Osteoblast (primary cell): ENCODE data around the gene FHIT. TPM values are rescaled to one million over a fixed set of nuclear protein-coding genes. Genes with fewer than 3 reads are reported as not detected.

ENCODE experiments used
- DNase-seq: peaks from one replicate; pipeline ENCODE4 v3.0.0; 2011; ENCODE audit warnings: low spot score, mixed read lengths; ENCODE audit not compliant: insufficient read length; ENCODE audit errors: missing footprints
- H2AFZ ChIP-seq: 2 replicates; pipeline ENCODE4 v1.6.0; 2011; ENCODE audit warnings: mild to moderate bottlenecking, low read length
- H3K27ac ChIP-seq: 2 replicates; pipeline ENCODE4 v1.5.1; 2011; ENCODE audit warnings: mild to moderate bottlenecking, low read depth, low read length, moderate library complexity
- H3K27me3 ChIP-seq: 2 replicates; pipeline ENCODE4 v1.6.0; 2012; ENCODE audit warnings: mild to moderate bottlenecking, control low read depth, inconsistent platforms, low read length, moderate library complexity; ENCODE audit not compliant: insufficient read depth
- H3K36me3 ChIP-seq: 2 replicates; pipeline ENCODE4 v1.5.1; 2011; ENCODE audit warnings: mild to moderate bottlenecking, low read length, control low read depth, moderate library complexity; ENCODE audit not compliant: insufficient read depth
- H3K4me1 ChIP-seq: 2 replicates; pipeline ENCODE4 v1.5.1; 2011; ENCODE audit warnings: mild to moderate bottlenecking, low read length, control low read depth, moderate library complexity; ENCODE audit not compliant: insufficient read depth
- H3K4me2 ChIP-seq: 2 replicates; pipeline ENCODE4 v1.6.0; 2011; ENCODE audit warnings: mild to moderate bottlenecking, low read length; ENCODE audit not compliant: insufficient read depth
- H3K4me3 ChIP-seq: fragments of 200-600 bp; sonication (generic); 3 replicates; pipeline ENCODE4 v1.5.1; 2012; ENCODE audit warnings: mild to moderate bottlenecking, low read length, inconsistent platforms; ENCODE audit not compliant: insufficient read depth
- H3K79me2 ChIP-seq: 2 replicates; pipeline ENCODE4 v1.6.0; 2012; ENCODE audit warnings: mild to moderate bottlenecking, low read length, control low read depth, inconsistent platforms; ENCODE audit not compliant: insufficient read depth
- H3K9me3 ChIP-seq: 2 replicates; pipeline ENCODE4 v1.5.1; 2011; ENCODE audit warnings: low read depth, low read length, control low read depth
- H4K20me1 ChIP-seq: 2 replicates; pipeline ENCODE4 v1.6.0; 2012; ENCODE audit warnings: mild to moderate bottlenecking, low read length, control low read depth; ENCODE audit not compliant: insufficient read depth
- total RNA-seq: library from RNA; depleted of rRNA; stranded (reverse); fragments of >200 nt; gene quantifications from 2 replicates; pipeline ENCODE4 v1.2.3, GENCODE V29; 2012
- TF ChIP-seq, protein P1 (sequence below): IDR thresholded peaks from 2 replicates; pipeline ENCODE4 v1.5.1; 2011; ENCODE audit warnings: mild to moderate bottlenecking, low read depth, low read length, moderate library complexity; ENCODE audit errors: extremely low read depth

The FHIT gene
- total RNA-seq, 1 donor: 3.3 TPM

DNA sequence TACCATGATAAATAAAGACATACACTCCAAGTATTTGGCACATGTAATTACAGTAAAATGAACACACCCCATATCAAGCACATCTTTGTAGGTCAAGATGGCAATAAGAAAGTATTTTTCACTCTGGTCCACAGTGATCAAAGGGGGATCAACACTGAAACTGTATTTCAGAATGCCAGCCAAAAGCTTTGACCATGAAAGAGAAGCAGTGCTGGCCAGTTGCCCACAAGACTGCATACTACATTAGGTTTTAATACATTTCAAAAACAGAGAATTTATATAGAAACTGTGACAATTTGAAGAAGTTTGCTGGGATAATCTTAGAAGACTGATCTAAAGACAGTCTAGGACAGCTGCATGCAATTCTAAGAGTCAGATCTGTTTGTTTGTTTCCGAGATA is 1035.3 kb downstream of the FHIT start:
- Histone ChIP-seq H3K4me1 (no peaks in the 10 kb centered on the region), H2AFZ (no peak overlapping the region), H3K27ac (no peak overlapping the region), H3K27me3 (no peaks in the 10 kb centered on the region), H3K9me3 (no peaks in the 10 kb centered on the region), H3K4me3 (no peak overlapping the region), H3K4me2 (no peak overlapping the region), H4K20me1 (no peaks in the 10 kb centered on the region), H3K79me2 (no peaks in the 10 kb centered on the region), H3K36me3 (no peaks in the 10 kb centered on the region)
- TF ChIP-seq, protein P1, sequence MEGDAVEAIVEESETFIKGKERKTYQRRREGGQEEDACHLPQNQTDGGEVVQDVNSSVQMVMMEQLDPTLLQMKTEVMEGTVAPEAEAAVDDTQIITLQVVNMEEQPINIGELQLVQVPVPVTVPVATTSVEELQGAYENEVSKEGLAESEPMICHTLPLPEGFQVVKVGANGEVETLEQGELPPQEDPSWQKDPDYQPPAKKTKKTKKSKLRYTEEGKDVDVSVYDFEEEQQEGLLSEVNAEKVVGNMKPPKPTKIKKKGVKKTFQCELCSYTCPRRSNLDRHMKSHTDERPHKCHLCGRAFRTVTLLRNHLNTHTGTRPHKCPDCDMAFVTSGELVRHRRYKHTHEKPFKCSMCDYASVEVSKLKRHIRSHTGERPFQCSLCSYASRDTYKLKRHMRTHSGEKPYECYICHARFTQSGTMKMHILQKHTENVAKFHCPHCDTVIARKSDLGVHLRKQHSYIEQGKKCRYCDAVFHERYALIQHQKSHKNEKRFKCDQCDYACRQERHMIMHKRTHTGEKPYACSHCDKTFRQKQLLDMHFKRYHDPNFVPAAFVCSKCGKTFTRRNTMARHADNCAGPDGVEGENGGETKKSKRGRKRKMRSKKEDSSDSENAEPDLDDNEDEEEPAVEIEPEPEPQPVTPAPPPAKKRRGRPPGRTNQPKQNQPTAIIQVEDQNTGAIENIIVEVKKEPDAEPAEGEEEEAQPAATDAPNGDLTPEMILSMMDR: no peak
- no peak for DNase-seq

DNA sequence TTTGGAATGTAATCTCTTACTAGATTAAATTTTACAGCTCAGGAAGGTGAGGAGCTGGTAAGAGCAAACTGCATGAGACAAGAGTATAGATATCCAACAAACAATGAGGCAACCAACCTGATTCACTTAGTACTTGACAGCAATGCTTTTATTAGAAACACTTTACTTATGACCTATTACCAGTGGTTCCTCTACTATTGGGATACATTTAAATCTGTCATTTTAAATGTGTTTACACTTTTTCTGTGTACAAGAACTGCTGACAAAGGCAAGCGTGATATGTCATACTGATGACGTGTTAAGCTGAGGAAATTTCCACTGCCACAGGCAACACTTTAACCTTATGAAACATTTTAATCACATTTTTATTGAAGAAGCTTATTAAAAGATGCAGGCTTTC is 1043.3 kb downstream of the FHIT start:
- H3K79me2 ChIP-seq: no peaks in the 10 kb centered on the region
- no peaks in the 10 kb centered on the region for H4K20me1 ChIP-seq
- no peaks in the 10 kb centered on the region for H3K27me3 ChIP-seq
- no peaks in the 10 kb centered on the region for H3K36me3 ChIP-seq
- H3K9me3 ChIP-seq: no peaks in the 10 kb centered on the region
- no peak overlapping the region for H2AFZ ChIP-seq
- H3K4me3 ChIP-seq: no peak overlapping the region
- H3K4me2 ChIP-seq: no peak overlapping the region
- DNase-seq: no peak
- H3K4me1 ChIP-seq: no peaks in the 10 kb centered on the region
- TF ChIP-seq, protein P1: no peak
- no peak overlapping the region for H3K27ac ChIP-seq

DNA sequence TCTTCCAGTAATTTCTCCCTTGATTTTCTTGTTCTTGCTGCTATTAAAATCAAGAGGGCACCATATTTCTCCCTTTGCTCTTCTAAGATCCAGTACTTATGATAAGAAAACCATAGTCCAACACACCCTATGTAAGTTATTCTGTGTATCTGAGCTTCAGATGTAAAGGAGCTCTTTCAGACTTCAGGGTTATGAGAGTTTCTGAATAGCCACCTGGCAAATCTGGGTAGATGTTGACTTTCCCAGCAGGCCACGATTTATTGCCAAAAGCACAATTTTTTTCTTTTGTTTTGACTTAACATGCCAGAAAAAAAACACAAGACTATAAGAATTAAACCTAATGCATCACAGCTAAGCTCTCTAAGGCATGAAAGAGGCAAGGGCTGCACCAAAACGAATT is 1045.0 kb downstream of the FHIT start:
- TF ChIP-seq, protein P1: no peak
- Histone ChIP-seq H3K36me3 (no peaks in the 10 kb centered on the region), H3K27ac (no peak overlapping the region), H3K27me3 (no peaks in the 10 kb centered on the region), H3K9me3 (no peaks in the 10 kb centered on the region), H3K4me2 (no peak overlapping the region), H3K4me1 (no peaks in the 10 kb centered on the region), H4K20me1 (no peaks in the 10 kb centered on the region), H3K4me3 (no peak overlapping the region), H3K79me2 (no peaks in the 10 kb centered on the region), H2AFZ (no peak overlapping the region)
- no peak for DNase-seq

DNA sequence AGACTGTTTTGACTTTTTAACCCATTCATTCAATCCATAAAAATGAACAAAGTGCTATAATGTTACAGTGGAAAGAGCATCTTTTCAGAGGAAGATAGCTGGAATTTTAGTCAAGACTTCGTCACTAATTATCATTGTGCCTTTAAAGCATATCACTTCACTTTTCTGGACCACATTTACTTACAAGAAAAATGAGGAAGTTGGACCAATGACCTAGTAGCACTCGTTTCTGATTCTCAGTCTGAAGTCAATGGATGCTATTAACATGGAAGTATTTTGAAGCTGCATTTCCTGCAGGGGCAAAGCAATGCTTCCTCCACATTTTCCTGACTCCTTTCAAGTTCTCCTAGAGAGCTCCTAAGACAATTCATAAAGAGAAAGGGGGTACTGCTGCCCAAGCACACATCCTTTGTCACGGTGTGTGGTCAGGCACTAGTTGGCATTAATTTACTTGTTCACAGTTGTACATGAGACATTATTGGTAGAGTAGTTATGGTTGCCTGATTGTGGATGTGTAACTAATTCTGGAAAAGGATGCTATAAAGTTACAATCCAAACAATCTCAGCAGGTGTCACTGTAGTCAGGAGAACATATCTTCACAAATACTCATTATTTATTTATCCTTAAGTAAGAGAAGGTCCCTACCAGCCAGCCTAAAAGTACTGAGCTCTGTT is 1049.1 kb downstream of the FHIT start:
- H3K4me3 ChIP-seq: no peak overlapping the region
- no peak overlapping the region for H3K4me2 ChIP-seq
- no peaks in the 10 kb centered on the region for H3K9me3 ChIP-seq
- TF ChIP-seq, protein P1: no peak
- H2AFZ ChIP-seq: no peak overlapping the region
- H3K36me3 ChIP-seq: no peaks in the 10 kb centered on the region
- H3K79me2 ChIP-seq: no peaks in the 10 kb centered on the region
- no peak for DNase-seq
- H3K4me1 ChIP-seq: no peaks in the 10 kb centered on the region
- no peak overlapping the region for H3K27ac ChIP-seq
- H4K20me1 ChIP-seq: no peaks in the 10 kb centered on the region
- H3K27me3 ChIP-seq: no peaks in the 10 kb centered on the region
